Lower leg skin (tissue), 4 donors: Measurements from ENCODE around the gene CSNK1D. TPM values are rescaled to one million over a fixed set of nuclear protein-coding genes. Genes with fewer than 3 reads are reported as not detected.

Experiments
- DNase-seq, 2 donors: peaks; one replicate each; pipeline ENCODE4 v3.0.0-alpha.2; 2019; ENCODE audit warnings: low spot score in 2 of 2
- H3K4me3 ChIP-seq: fragments of 200-600 bp; sonication (generic); 2 replicates; pipeline ENCODE4 v1.5.1; 2017; ENCODE audit warnings: mild to moderate bottlenecking, low read depth; ENCODE audit not compliant: poor library complexity, severe bottlenecking
- CTCF ChIP-seq, 3 donors: fragments of 450-650 bp; IDR thresholded peaks; one replicate each; pipeline ENCODE4 v1.5.1; 2016; ENCODE audit warnings: antibody characterized with exemption in 3 of 3, mild to moderate bottlenecking in 3 of 3, moderate library complexity in 2 of 3
- POLR2A ChIP-seq, 2 donors: fragments of 450-650 bp; IDR thresholded peaks; one replicate each; pipeline ENCODE4 v1.6.1; 2016 to 2017; ENCODE audit warnings: antibody characterized with exemption in 2 of 2, mild to moderate bottlenecking in 1 of 2, moderate library complexity in 1 of 2
- WGBS, 2 donors: methylation state at CpG; one replicate each; pipeline ENCODE4 v1.1.5; 2018; 5-methylcytosine and 5-hydroxymethylcytosine counted together
- intact Hi-C: fragments of 100-400 bp; cut with DNase I; formaldehyde crosslinking; loops from one replicate; pipeline ENCODE4 v1.15.0; 2023; ENCODE audit warnings: low total_unique reads
- total RNA-seq, 4 donors: library from RNA; depleted of rRNA; stranded (reverse); fragments of >200 nt; gene quantifications; one replicate each; pipeline ENCODE4 v1.1.0, GENCODE V29; 2016

CSNK1D gene
- total RNA-seq, 4 donors from 2014 or later = 46.0 to 88.4 (median 56.4) TPM

GRCh38 chr17:82229698-82230608, 43.5 kb downstream of the CSNK1D start:
- WGBS, 2 donors = 68 to 69% methylated on average over 24 to 27 of the region's 28 CpGs
- DNase-seq = peak in 1 of 2 donors; percentile 87
- intact Hi-C loops = loop anchor here (10.0 kb wide), 1 partner anchor 85 kb away; the partner anchor contains the start of gene CD7
- H3K4me3 ChIP-seq = no peak overlapping the region
- TF ChIP-seq POLR2A (IDR thresholded peaks at IDR 0.05) = no peak
- no peak for TF ChIP-seq CTCF (IDR thresholded peaks at IDR 0.05)

DNA sequence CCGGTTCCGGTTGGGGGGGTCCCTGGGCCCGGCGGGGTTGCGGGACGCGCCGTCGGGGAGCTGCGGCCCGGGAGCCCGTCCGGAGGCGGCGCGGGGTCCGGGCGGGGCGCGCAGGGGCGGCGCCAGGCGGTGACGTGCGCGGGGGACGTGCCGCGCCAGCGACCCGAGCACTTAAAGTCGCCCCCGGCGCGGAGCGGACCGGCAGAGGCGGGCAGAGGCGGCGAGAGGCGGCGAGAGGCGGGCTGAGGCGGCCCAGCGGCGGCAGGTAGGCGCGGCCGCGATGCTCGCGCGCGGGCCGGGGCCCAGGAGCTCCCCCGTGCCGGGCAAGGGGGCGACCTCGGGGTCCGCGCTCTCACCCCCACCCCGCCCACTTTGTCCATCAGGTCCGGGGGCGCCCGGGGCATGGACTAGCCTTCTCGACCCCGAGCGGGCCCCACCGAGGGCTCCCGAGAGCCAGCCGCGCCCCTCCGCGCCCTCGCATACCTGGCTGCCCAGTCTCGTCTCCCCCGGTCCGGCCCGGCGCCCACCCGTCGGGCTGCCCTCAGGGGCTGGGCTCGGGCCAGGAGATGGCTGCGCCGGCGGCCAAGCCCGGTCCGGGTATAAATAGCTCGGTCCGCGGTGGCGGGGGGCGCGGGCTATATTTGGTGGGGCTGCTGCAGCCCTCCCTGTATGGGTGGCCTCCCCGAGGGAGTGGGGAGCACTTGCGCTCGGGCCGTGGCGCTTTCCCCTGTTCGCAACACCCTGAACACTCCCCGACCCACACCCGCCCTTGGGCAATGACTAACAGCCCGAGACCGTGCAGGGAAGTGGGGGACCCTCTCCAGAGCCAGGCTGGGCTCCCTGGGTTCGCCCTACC, 44.4 kb downstream of the CSNK1D start, which contains the start of gene SLC16A3:
SLC16A3 (plus strand) TSS at position 201 of the 856 bp plus-strand sequence. CDS start 6,967 bp downstream, outside the sequence.
- 13 to 44% methylated on average over 5 to 56 of the region's 105 CpGs for WGBS, 2 donors
- DNase-seq = peak in 1 of 2 donors; percentile 89
- intact Hi-C loops = no loop called here
- H3K4me3 ChIP-seq = peak within 1 kb of the TSS; percentile 34
- TF ChIP-seq CTCF (IDR thresholded peaks at IDR 0.05) (no peak), POLR2A (IDR thresholded peaks at IDR 0.05) (peak in 1 of 2 donors; percentile 18)

DNA sequence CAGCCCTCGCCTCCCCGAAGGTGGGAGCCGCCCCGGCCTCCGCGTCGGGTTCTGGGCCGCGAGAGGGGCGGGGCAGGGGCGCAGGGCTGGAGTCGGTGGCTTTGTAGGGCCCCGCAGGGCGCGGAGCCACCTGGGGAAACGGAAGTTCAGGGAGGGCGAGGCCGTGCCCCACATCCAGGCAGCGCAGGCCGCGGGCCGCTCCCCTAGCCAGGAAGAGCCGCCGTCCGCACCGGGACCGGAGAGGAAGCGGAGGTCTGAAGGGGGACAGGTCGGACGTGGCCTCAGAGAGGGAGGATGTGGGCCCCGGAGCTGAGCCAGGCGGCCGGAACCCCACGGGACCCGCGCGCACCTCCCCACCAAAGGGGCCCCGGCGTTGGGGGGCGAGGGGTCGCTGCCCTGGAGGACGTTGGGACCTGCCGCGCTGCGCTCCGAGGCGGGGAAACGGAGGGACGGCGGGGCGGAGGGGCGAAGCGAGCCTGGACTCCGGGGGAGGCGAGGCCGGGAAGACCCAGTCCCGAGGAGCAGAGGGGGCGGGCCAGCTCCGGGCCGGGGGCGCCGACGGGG, 45.1 kb downstream of the CSNK1D start:
- DNase-seq = peak in 1 of 2 donors; percentile 89
- intact Hi-C loops = no loop called here
- TF ChIP-seq POLR2A (IDR thresholded peaks at IDR 0.05) = no peak
- no peak for TF ChIP-seq CTCF (IDR thresholded peaks at IDR 0.05)
- H3K4me3 ChIP-seq = no peak overlapping the region
- 14 to 17% methylated on average over 17 to 41 of the region's 63 CpGs for WGBS, 2 donors

- H3K4me3 ChIP-seq = no peak overlapping the region
- DNase-seq = no peak
- WGBS, 2 donors = 75 to 91% methylated on average over 9 to 16 of the region's 18 CpGs
- TF ChIP-seq POLR2A (IDR thresholded peaks at IDR 0.05) = no peak
- TF ChIP-seq CTCF (IDR thresholded peaks at IDR 0.05) = no peak
- intact Hi-C loops = no loop called here
Measured at GRCh38 chr17:82227629-82228277, 45.7 kb downstream of the CSNK1D start.
